Esophagus muscularis mucosa (tissue), 4 donors: ENCODE results near the gene OR4E2. TPM values are rescaled to one million over a fixed set of nuclear protein-coding genes. Genes with fewer than 3 reads are reported as not detected.

Experiments
- DNase-seq: peaks from one replicate; pipeline ENCODE4 v3.0.0-alpha.2; 2017; ENCODE audit errors: extremely low spot score
- H3K27ac ChIP-seq, 4 donors: fragments of 200-600 bp; sonication (generic); replicated peaks in 1 of 4; 1 replicate in 3 of 4; 2 replicates in 1 of 4; pipeline ENCODE4 v1.5.1; 2016 to 2019; ENCODE audit warnings: mild to moderate bottlenecking in 1 of 4
- H3K27me3 ChIP-seq, 4 donors: fragments of 200-600 bp; sonication (generic); one replicate each; pipeline versions ENCODE4 v1.5.1 to v1.6.0; 2016 to 2019
- H3K36me3 ChIP-seq, 4 donors: fragments of 200-600 bp; sonication (generic); one replicate each; pipeline ENCODE4 v1.5.1; 2016 to 2019
- H3K4me1 ChIP-seq, 4 donors: fragments of 200-600 bp; sonication (generic); one replicate each; pipeline ENCODE4 v1.5.1; 2016 to 2019
- H3K4me3 ChIP-seq, 4 donors: fragments of 200-600 bp; sonication (generic); 1 replicate in 2 of 4; 2 replicates in 2 of 4; pipeline ENCODE4 v1.5.1; 2016 to 2019; ENCODE audit warnings: mild to moderate bottlenecking in 4 of 4, moderate library complexity in 1 of 4
- H3K9me3 ChIP-seq, 4 donors: fragments of 200-600 bp; sonication (generic); 1 replicate in 3 of 4; 2 replicates in 1 of 4; pipeline ENCODE4 v1.5.1; 2016 to 2019
- CTCF ChIP-seq, 3 experiments: fragments of 200-600 bp in 2 of 3; fragments of 450-650 bp in 1 of 3; sonication (generic) in 2 of 3; IDR thresholded peaks; one replicate each; pipeline ENCODE4 v1.5.1; 2017 to 2019; ENCODE audit warnings: antibody characterized with exemption in 3 of 3, mild to moderate bottlenecking in 2 of 3, moderate library complexity in 1 of 3
- EP300 ChIP-seq: sonication (generic); formaldehyde crosslinking; IDR thresholded peaks from one replicate; pipeline ENCODE4 v1.6.1; 2017; ENCODE audit warnings: antibody characterized with exemption
- POLR2A ChIP-seq: fragments of 450-650 bp; IDR thresholded peaks from one replicate; pipeline ENCODE4 v1.6.1; 2017; ENCODE audit warnings: antibody characterized with exemption, moderate library complexity, mild to moderate bottlenecking, low read depth
- POLR2AphosphoS5 ChIP-seq, 2 donors: sonication (generic); formaldehyde crosslinking; IDR thresholded peaks; one replicate each; pipeline ENCODE4 v1.6.1; 2017; ENCODE audit warnings: antibody characterized with exemption in 2 of 2
- WGBS: methylation state at CpG from one replicate; pipeline ENCODE4 v1.1.5; 2018; 5-methylcytosine and 5-hydroxymethylcytosine counted together
- intact Hi-C: fragments of 100-400 bp; cut with DNase I; formaldehyde crosslinking; loops from one replicate; pipeline ENCODE4 v1.15.1; 2023
- total RNA-seq, 4 donors: library from RNA; depleted of rRNA; stranded (reverse); fragments of >200 nt; gene quantifications; one replicate each; pipeline versions ENCODE4 v1.1.0 to v1.2.1, GENCODE V29; 2016

Gene OR4E2
- total RNA-seq, 4 donors from 2014 or later: not detected

- no peaks in the 10 kb centered on the region for H3K36me3 ChIP-seq
- no peak for DNase-seq
- no peaks in the 10 kb centered on the region for H3K4me1 ChIP-seq
- H3K9me3 ChIP-seq: no peaks in the 10 kb centered on the region
- H3K4me3 ChIP-seq: no peak overlapping the region
- TF ChIP-seq CTCF (IDR thresholded peaks at IDR 0.05) (no peak), EP300 (no peak), POLR2A (no peak), POLR2AphosphoS5 (IDR thresholded peaks at IDR 0.05) (no peak)
- H3K27me3 ChIP-seq: no peaks in the 10 kb centered on the region
- WGBS: 72% methylated on average over 3 of the region's 3 CpGs
- intact Hi-C loops: no loop called here
- H3K27ac ChIP-seq: no peak overlapping the region
Observed at GRCh38 chr14:21668377-21668776, 14.7 kb downstream of the OR4E2 start.

GRCh38 chr14:21669284-21669683 lies 15.6 kb downstream of the OR4E2 start:
- Histone ChIP-seq H3K4me1 (no peaks in the 10 kb centered on the region), H3K36me3 (no peaks in the 10 kb centered on the region), H3K27me3 (no peaks in the 10 kb centered on the region), H3K9me3 (no peaks in the 10 kb centered on the region), H3K27ac (no peak overlapping the region), H3K4me3 (no peak overlapping the region)
- TF ChIP-seq EP300 (no peak), POLR2A (no peak), POLR2AphosphoS5 (IDR thresholded peaks at IDR 0.05) (no peak), CTCF (IDR thresholded peaks at IDR 0.05) (no peak)
- intact Hi-C loops: no loop called here
- DNase-seq: no peak

GRCh38 chr14:21671371-21671770 lies 17.7 kb downstream of the OR4E2 start:
- H3K4me1 ChIP-seq: no peaks in the 10 kb centered on the region
- intact Hi-C loops: no loop called here
- no peaks in the 10 kb centered on the region for H3K36me3 ChIP-seq
- no peak for TF ChIP-seq EP300
- TF ChIP-seq POLR2A: no peak
- TF ChIP-seq POLR2AphosphoS5 (IDR thresholded peaks at IDR 0.05): no peak
- no peak for TF ChIP-seq CTCF (IDR thresholded peaks at IDR 0.05)
- no peak overlapping the region for H3K27ac ChIP-seq
- no peak for DNase-seq
- H3K27me3 ChIP-seq: no peaks in the 10 kb centered on the region
- no peak overlapping the region for H3K4me3 ChIP-seq
- peaks cover 0 to 15% (median 4%) of the 10 kb centered on the region in 4 donors for H3K9me3 ChIP-seq
- 50% methylated on average over 2 of the region's 2 CpGs for WGBS

GRCh38 chr14:21672116-21672515 lies 18.5 kb downstream of the OR4E2 start:
- no peak for DNase-seq
- no peaks in the 10 kb centered on the region for H3K4me1 ChIP-seq
- H3K4me3 ChIP-seq: no peak overlapping the region
- TF ChIP-seq POLR2AphosphoS5 (IDR thresholded peaks at IDR 0.05) (no peak), EP300 (no peak), CTCF (IDR thresholded peaks at IDR 0.05) (no peak), POLR2A (no peak)
- H3K9me3 ChIP-seq: peaks cover 0 to 16% (median 4%) of the 10 kb centered on the region in 4 donors
- intact Hi-C loops: no loop called here
- WGBS: 95% methylated on average over 1 of the region's 1 CpG
- H3K27ac ChIP-seq: no peak overlapping the region
- no peaks in the 10 kb centered on the region for H3K27me3 ChIP-seq
- H3K36me3 ChIP-seq: no peaks in the 10 kb centered on the region

GRCh38 chr14:21673718-21674117 lies 20.1 kb downstream of the OR4E2 start, which contains the start of gene OR4E1:
Gene OR4E1, minus strand, starts transcription at chr14:21673818. Its CDS starts 2,883 bp downstream, at chr14:21670935.
- no peaks in the 10 kb centered on the region for H3K27me3 ChIP-seq

More at GRCh38 chr14:21673718-21674117, 20.1 kb downstream of the OR4E2 start, which contains the start of gene OR4E1:
- Histone ChIP-seq H3K36me3 (no peaks in the 10 kb centered on the region), H3K4me3 (no peak within 1 kb of the TSS), H3K4me1 (no peaks in the 10 kb centered on the region), H3K27ac (no peak within 1 kb of the TSS), H3K9me3 (peaks cover 0 to 16% (median 4%) of the 10 kb centered on the region in 4 donors)
- intact Hi-C loops: no loop called here
- no peak for TF ChIP-seq CTCF (IDR thresholded peaks at IDR 0.05)
- DNase-seq: no peak
- WGBS: 73% methylated on average over 1 of the region's 1 CpG
